Tongue (tissue), 2 donors: ENCODE measurements around the gene PRR33. TPM values are rescaled to one million over a fixed set of nuclear protein-coding genes. Genes with fewer than 3 reads are reported as not detected.
"Not testable (repeated sequence)": the region's sequence is repeated elsewhere in the genome, so short reads cannot be mapped to it uniquely, and the experiment has no call there.

Source experiments
- DNase-seq: peaks from one replicate; pipeline ENCODE4 v3.0.0-alpha.2; 2015
- total RNA-seq: library from RNA; depleted of rRNA; stranded (reverse); fragments of >200 nt; gene quantifications from one replicate; pipeline ENCODE4 v1.2.3, GENCODE V29; 2014

The PRR33 gene
- total RNA-seq, 1 donor from 2014 or later, result 4.8 TPM

- peak; percentile 83 for DNase-seq
Observed at GRCh38 chr11:1875093-1875850, 16.4 kb downstream of the PRR33 start.

DNA sequence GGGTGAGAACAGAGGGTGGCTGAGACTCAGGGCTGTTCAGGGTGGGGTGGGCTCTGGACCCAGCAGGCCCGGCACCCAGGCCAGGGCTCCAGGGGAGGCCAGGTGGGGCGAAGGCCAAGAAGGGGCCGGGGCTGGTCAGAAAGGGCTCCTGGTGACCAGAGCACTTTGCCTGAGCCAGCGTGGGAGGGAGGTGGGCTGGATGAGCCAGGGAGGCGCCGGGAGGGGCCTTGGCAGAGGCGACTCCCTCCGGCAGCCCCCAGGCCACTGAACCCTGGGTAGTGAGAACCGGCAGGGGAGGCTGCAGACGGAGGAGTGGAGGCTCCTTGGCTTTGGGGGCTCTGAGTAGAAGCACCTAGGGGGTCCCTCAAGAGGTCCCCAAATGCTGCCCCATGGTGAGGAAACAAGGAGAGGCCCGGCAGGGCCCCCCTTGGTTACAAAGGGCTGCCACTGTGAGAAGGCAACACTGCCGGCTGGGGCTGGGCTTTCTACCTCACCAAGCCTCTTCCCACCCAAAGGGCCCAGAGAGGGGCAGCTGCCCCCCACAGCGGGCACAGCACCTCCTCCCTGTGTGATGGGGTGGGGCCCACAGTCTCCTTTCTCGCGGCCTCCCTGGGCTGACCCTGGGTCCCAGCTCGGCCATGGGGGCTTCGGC is 17.1 kb downstream of the PRR33 start:
- not testable (repeated sequence) for DNase-seq

- DNase-seq, result not testable (repeated sequence)
Observed at GRCh38 chr11:1873813-1874150, 17.9 kb downstream of the PRR33 start.

GRCh38 chr11:1873048-1873812 is 18.5 kb downstream of the PRR33 start:
- DNase-seq, result peak; percentile 72

- DNase-seq, result no peak
Observed at GRCh38 chr11:1872267-1872985, 19.3 kb downstream of the PRR33 start.

DNA sequence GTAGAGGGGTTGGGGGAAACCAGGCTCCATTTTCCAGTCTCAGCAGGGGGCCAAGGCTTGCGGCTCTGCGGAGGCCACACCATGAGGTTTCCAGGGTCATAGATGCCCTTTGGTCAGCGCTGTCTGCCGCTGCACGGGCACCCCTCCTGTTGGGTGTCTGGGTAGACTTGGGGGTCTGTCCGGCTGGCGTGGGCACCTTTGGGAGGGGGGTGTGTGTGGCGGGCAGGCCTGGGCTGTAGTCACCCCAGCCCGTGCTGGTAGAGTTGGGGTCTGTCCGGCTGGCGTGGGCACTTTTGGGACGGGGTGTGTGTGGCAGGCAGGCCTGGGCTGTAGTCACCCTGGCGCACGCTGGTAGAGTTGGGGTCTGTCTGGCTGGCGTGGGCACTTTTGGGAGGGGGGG is 20.2 kb downstream of the PRR33 start:
- no peak for DNase-seq

GRCh38 chr11:1870721-1871466 is 20.8 kb downstream of the PRR33 start:
- DNase-seq, result no peak

GRCh38 chr11:1870326-1870696 is 21.4 kb downstream of the PRR33 start:
- no peak for DNase-seq

- no peak for DNase-seq
Observed at GRCh38 chr11:1869427-1870325, 22.0 kb downstream of the PRR33 start.

- DNase-seq, result no peak
Observed at GRCh38 chr11:1868636-1869291, 22.9 kb downstream of the PRR33 start.

- DNase-seq, result no peak
Observed at GRCh38 chr11:1868056-1868635, 23.5 kb downstream of the PRR33 start.

DNA sequence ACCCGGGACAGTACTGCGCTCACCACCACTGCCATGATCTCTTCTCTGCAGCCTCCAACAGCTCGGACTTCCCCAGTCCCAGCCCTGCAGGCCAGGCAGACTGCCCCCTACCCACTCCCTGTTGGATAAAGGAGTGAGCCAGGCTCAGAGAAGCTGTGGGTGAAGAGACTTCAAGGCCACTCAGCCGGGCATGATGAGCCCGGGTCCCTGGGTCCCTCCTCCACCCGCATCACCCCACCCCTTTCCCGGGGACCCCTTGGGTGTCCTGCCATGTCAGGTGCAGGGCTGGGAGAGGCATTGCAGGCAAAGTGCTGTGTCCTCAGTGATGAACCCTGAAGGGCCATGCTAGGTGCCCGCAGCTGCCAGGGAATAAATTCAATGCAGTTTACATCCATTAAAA is 24.3 kb downstream of the PRR33 start:
- no peak for DNase-seq

GRCh38 chr11:1866776-1867175 is 24.9 kb downstream of the PRR33 start:
- no peak for DNase-seq

GRCh38 chr11:1866226-1866625 is 25.5 kb downstream of the PRR33 start:
- no peak for DNase-seq

DNA sequence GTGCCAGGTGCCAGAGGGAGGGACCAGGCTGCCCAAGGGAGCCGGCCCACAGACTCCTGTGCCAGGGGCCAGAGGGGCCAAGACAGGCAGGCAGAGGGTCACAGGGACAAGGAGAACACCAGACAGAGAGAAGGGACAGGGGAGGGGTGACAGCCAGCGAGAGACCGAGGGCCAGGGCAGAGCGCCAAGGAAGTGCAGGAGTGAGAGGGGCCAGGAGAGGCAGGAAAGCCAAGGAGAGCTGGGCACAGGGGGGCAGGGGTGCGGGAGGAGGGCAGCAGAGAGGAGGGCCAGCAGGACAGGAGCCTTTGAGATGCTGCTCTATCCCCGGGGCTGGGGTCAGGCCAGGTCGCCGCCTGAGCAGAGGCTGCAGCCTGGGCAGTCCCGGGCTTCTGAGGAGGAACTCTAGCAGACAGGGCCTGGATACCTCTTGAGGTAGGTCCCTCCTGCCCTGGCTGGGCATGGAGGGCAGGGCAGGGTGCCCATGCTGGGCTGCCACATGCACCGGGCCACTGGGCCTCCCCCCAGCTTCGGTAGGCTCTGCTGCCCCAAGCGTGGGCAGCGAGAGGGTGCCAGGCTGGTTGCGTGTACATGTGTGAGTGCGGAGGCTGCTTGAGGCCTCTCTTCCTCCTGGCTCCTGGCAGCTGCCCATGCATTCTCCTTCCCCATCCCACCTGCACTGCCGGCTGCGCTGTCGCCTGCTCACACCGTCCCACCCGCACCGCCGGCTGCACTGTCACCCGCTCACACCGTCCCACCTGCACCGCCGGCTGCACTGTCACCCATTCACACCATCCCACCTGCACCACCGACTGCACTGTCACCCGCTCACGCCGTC is 26.6 kb downstream of the PRR33 start:
- no peak for DNase-seq

- no peak for DNase-seq
Observed at GRCh38 chr11:1864231-1864630, 27.5 kb downstream of the PRR33 start.

- DNase-seq, result peak; percentile 86
Observed at GRCh38 chr11:1863352-1864216, 28.1 kb downstream of the PRR33 start.
